Liver (tissue), 3 donors: ENCODE results near the gene MGAT3.

ENCODE experiments used
- EGR1 ChIP-seq, 2 donors: IDR thresholded peaks; 2 replicates each; pipeline ENCODE4 v1.6.1; 2016 to 2018; ENCODE audit warnings: antibody characterized with exemption in 2 of 2, low read depth in 2 of 2
- GABPA ChIP-seq, 2 donors: IDR thresholded peaks in 1 of 2; conservative IDR thresholded peaks in 1 of 2; 2 replicates each; pipeline ENCODE4 v1.6.1; 2016; ENCODE audit warnings: antibody characterized with exemption in 2 of 2, mild to moderate bottlenecking in 1 of 2, moderate library complexity in 1 of 2
- HNF4A ChIP-seq, 2 donors: conservative IDR thresholded peaks; 2 replicates each; pipeline ENCODE4 v1.6.1; 2016; ENCODE audit warnings: antibody characterized with exemption in 2 of 2, mild to moderate bottlenecking in 2 of 2
- JUND ChIP-seq, 2 donors: IDR thresholded peaks; 2 replicates each; pipeline ENCODE4 v1.6.1; 2016; ENCODE audit warnings: antibody characterized with exemption in 2 of 2
- RAD21 ChIP-seq, 2 donors: IDR thresholded peaks; 2 replicates each; pipeline ENCODE4 v1.6.1; 2016; ENCODE audit warnings: antibody characterized with exemption in 2 of 2, mild to moderate bottlenecking in 2 of 2
- RXRA ChIP-seq, 2 donors: IDR thresholded peaks; 2 replicates each; pipeline ENCODE4 v1.6.1; 2017 to 2018; ENCODE audit warnings: antibody characterized with exemption in 2 of 2, mild to moderate bottlenecking in 1 of 2
- SP1 ChIP-seq: IDR thresholded peaks from 2 replicates; pipeline ENCODE4 v1.6.1; 2018; ENCODE audit warnings: antibody characterized with exemption, mild to moderate bottlenecking
- TAF1 ChIP-seq: conservative IDR thresholded peaks from 2 replicates; pipeline ENCODE4 v1.6.1; 2016; ENCODE audit warnings: antibody characterized with exemption, mild to moderate bottlenecking
- TF ChIP-seq, protein P1 (sequence below): fragments of 150-350 bp; IDR thresholded peaks from 2 replicates; pipeline ENCODE4 v1.5.1; 2017; ENCODE audit warnings: improper control_type of control experiment, low read depth, low read length; ENCODE audit not compliant: missing input control
- TF ChIP-seq, protein P2 (sequence below): IDR thresholded peaks from 2 replicates; pipeline ENCODE4 v1.6.1; 2016; ENCODE audit warnings: antibody characterized with exemption, mild to moderate bottlenecking
- TF ChIP-seq, protein P3 (sequence below): IDR thresholded peaks from 2 replicates; pipeline ENCODE4 v1.6.1; 2016; ENCODE audit warnings: antibody characterized with exemption
- TF ChIP-seq, protein P4 (sequence below): IDR thresholded peaks from 2 replicates; pipeline ENCODE4 v1.6.1; 2016; ENCODE audit warnings: antibody characterized with exemption
- donor health status: healthy.
- donor health status: healthy.

DNA sequence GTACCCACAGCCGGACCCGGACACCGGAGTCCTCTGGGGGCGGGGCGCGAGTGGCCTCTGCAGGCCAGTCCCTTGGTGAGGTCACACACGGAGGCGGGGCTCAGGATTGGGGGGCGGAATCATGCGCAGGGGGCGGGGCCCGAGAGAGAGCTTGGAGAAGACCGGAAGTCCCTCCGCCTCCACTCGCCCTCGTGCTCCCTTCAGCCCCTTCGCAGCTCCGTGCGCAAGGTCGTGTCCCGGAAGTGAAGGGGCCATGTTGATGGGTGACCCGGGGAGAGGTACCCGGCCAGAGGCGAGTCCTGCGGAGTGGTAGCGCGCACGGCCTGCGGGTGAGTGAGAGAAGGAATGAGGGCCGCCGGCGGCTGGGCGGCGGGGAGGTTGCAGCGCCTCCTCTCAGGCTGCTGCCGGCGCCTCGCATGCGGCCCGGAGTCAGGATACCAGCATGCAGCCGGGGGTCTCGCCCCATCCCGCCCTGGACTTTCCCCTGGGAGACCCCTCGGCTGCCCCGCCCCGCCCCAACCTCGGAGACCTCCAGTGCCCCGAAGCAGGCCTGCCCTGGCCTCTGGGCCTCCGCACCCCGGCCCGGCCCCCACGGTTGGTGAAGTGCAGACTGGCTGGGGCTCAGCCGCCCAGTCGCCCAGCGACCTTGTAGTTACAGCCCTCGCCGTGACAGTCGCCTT lies 45.4 kb downstream of the MGAT3 start, which contains the start of gene MIEF1:
- TF ChIP-seq, protein P1, sequence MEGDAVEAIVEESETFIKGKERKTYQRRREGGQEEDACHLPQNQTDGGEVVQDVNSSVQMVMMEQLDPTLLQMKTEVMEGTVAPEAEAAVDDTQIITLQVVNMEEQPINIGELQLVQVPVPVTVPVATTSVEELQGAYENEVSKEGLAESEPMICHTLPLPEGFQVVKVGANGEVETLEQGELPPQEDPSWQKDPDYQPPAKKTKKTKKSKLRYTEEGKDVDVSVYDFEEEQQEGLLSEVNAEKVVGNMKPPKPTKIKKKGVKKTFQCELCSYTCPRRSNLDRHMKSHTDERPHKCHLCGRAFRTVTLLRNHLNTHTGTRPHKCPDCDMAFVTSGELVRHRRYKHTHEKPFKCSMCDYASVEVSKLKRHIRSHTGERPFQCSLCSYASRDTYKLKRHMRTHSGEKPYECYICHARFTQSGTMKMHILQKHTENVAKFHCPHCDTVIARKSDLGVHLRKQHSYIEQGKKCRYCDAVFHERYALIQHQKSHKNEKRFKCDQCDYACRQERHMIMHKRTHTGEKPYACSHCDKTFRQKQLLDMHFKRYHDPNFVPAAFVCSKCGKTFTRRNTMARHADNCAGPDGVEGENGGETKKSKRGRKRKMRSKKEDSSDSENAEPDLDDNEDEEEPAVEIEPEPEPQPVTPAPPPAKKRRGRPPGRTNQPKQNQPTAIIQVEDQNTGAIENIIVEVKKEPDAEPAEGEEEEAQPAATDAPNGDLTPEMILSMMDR: no peak
- peak in 1 of 2 donors; percentile 64 for TF ChIP-seq JUND (IDR thresholded peaks at IDR 0.05)
- TF ChIP-seq, protein P2, sequence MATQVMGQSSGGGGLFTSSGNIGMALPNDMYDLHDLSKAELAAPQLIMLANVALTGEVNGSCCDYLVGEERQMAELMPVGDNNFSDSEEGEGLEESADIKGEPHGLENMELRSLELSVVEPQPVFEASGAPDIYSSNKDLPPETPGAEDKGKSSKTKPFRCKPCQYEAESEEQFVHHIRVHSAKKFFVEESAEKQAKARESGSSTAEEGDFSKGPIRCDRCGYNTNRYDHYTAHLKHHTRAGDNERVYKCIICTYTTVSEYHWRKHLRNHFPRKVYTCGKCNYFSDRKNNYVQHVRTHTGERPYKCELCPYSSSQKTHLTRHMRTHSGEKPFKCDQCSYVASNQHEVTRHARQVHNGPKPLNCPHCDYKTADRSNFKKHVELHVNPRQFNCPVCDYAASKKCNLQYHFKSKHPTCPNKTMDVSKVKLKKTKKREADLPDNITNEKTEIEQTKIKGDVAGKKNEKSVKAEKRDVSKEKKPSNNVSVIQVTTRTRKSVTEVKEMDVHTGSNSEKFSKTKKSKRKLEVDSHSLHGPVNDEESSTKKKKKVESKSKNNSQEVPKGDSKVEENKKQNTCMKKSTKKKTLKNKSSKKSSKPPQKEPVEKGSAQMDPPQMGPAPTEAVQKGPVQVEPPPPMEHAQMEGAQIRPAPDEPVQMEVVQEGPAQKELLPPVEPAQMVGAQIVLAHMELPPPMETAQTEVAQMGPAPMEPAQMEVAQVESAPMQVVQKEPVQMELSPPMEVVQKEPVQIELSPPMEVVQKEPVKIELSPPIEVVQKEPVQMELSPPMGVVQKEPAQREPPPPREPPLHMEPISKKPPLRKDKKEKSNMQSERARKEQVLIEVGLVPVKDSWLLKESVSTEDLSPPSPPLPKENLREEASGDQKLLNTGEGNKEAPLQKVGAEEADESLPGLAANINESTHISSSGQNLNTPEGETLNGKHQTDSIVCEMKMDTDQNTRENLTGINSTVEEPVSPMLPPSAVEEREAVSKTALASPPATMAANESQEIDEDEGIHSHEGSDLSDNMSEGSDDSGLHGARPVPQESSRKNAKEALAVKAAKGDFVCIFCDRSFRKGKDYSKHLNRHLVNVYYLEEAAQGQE: peak; percentile 37
- peak; percentile 40 for TF ChIP-seq TAF1
- TF ChIP-seq EGR1 (IDR thresholded peaks at IDR 0.05; ENCODE audit: low read depth in 2 of 2): peak; percentile 16 to 62
- peak; percentile 53 for TF ChIP-seq SP1
- TF ChIP-seq, protein P3, sequence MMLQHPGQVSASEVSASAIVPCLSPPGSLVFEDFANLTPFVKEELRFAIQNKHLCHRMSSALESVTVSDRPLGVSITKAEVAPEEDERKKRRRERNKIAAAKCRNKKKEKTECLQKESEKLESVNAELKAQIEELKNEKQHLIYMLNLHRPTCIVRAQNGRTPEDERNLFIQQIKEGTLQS: no peak
- TF ChIP-seq, protein P4, sequence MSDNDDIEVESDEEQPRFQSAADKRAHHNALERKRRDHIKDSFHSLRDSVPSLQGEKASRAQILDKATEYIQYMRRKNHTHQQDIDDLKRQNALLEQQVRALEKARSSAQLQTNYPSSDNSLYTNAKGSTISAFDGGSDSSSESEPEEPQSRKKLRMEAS: peak; percentile 94
- peak in 1 of 2 donors; percentile 18 for TF ChIP-seq RAD21 (IDR thresholded peaks at IDR 0.05)
- peak in 1 of 2 donors; percentile 40 for TF ChIP-seq HNF4A (conservative IDR thresholded peaks at IDR 0.05)
- TF ChIP-seq RXRA (IDR thresholded peaks at IDR 0.05): peak; percentile 54 to 72
- peak; percentile 83 to 96 for TF ChIP-seq GABPA (IDR thresholded peaks at IDR 0.05 in 1 of 2, conservative IDR thresholded peaks at IDR 0.05 in 1 of 2)
